Liver (tissue), 9 donors: ENCODE data around the gene KAZN. TPM values are rescaled to one million over a fixed set of nuclear protein-coding genes. Genes with fewer than 3 reads are reported as not detected.

Experiments used
- DNase-seq: peaks from one replicate; pipeline ENCODE4 v3.0.0-alpha.2; 2017; ENCODE audit warnings: low spot score
- H3K27ac ChIP-seq, 2 donors: one replicate each; pipeline ENCODE4 v1.7.0; 2013; ENCODE audit warnings: inconsistent platforms in 2 of 2, low read length in 2 of 2, control low read depth in 1 of 2, low read depth in 1 of 2, mild to moderate bottlenecking in 1 of 2
- H3K27me3 ChIP-seq, 4 donors: one replicate each; pipeline versions ENCODE4 v1.6.1 to v1.7.0; 2013; ENCODE audit warnings: low read length in 3 of 4, inconsistent platforms in 1 of 4, mild to moderate bottlenecking in 1 of 4, moderate library complexity in 1 of 4; ENCODE audit not compliant: control insufficient read depth in 4 of 4, insufficient read depth in 4 of 4
- H3K36me3 ChIP-seq, 4 donors: one replicate each; pipeline versions ENCODE4 v1.6.1 to v1.7.0; 2013; ENCODE audit warnings: low read length in 3 of 4, mild to moderate bottlenecking in 3 of 4, low read depth in 1 of 4, moderate library complexity in 1 of 4; ENCODE audit not compliant: control insufficient read depth in 4 of 4, insufficient read depth in 3 of 4
- H3K4me1 ChIP-seq, 4 donors: one replicate each; pipeline versions ENCODE4 v1.6.1 to v1.7.0; 2013; ENCODE audit warnings: low read length in 3 of 4, mild to moderate bottlenecking in 3 of 4, moderate library complexity in 1 of 4; ENCODE audit not compliant: control insufficient read depth in 4 of 4, insufficient read depth in 4 of 4
- H3K4me3 ChIP-seq, 3 donors: one replicate each; pipeline versions ENCODE4 v1.6.1 to v1.7.0; 2013; ENCODE audit warnings: low read length in 3 of 3, control low read depth in 1 of 3, low read depth in 1 of 3, mild to moderate bottlenecking in 1 of 3
- H3K9ac ChIP-seq, 2 donors: one replicate each; pipeline ENCODE4 v1.7.0; 2013; ENCODE audit warnings: low read length in 2 of 2, mild to moderate bottlenecking in 2 of 2, moderate library complexity in 2 of 2, control low read depth in 1 of 2, low read depth in 1 of 2
- H3K9me3 ChIP-seq, 4 donors: one replicate each; pipeline versions ENCODE4 v1.6.1 to v1.7.0; 2013; ENCODE audit warnings: low read length in 3 of 4; ENCODE audit not compliant: control insufficient read depth in 4 of 4
- CTCF ChIP-seq: fragments of 150-350 bp; IDR thresholded peaks from 2 replicates; pipeline ENCODE4 v1.5.1; 2017; ENCODE audit warnings: improper control_type of control experiment, low read depth, low read length; ENCODE audit not compliant: missing input control
- EGR1 ChIP-seq, 2 donors: IDR thresholded peaks; 2 replicates each; pipeline ENCODE4 v1.6.1; 2016 to 2018; ENCODE audit warnings: antibody characterized with exemption in 2 of 2, low read depth in 2 of 2
- FOXA2 ChIP-seq: IDR thresholded peaks from 2 replicates; pipeline ENCODE4 v1.6.1; 2016; ENCODE audit warnings: antibody characterized with exemption
- GABPA ChIP-seq, 2 donors: IDR thresholded peaks in 1 of 2; conservative IDR thresholded peaks in 1 of 2; 2 replicates each; pipeline ENCODE4 v1.6.1; 2016; ENCODE audit warnings: antibody characterized with exemption in 2 of 2, mild to moderate bottlenecking in 1 of 2, moderate library complexity in 1 of 2
- HNF4A ChIP-seq, 2 donors: conservative IDR thresholded peaks; 2 replicates each; pipeline ENCODE4 v1.6.1; 2016; ENCODE audit warnings: antibody characterized with exemption in 2 of 2, mild to moderate bottlenecking in 2 of 2
- NR2F2 ChIP-seq: IDR thresholded peaks from 2 replicates; pipeline ENCODE4 v1.6.1; 2016; ENCODE audit warnings: antibody characterized with exemption
- TAF1 ChIP-seq: conservative IDR thresholded peaks from 2 replicates; pipeline ENCODE4 v1.6.1; 2016; ENCODE audit warnings: antibody characterized with exemption, mild to moderate bottlenecking
- YY1 ChIP-seq: IDR thresholded peaks from 2 replicates; pipeline ENCODE4 v1.6.1; 2016; ENCODE audit warnings: antibody characterized with exemption, mild to moderate bottlenecking
- WGBS: extraction: QIAGEN DNeasy Blood & Tissue Kit; methylation state at CpG from one replicate; pipeline ENCODE4 v1.1.7; 2013; 5-methylcytosine and 5-hydroxymethylcytosine counted together
- polyA plus RNA-seq, 2 donors: library from polyadenylated mRNA; stranded (reverse) in 1 of 2; unstranded in 1 of 2; fragments of 200-250 nt in 1 of 2; fragments of >200 nt in 1 of 2; fragmentation: Nextera tagmentation in 1 of 2; extraction: Ambion mirVana in 1 of 2; gene quantifications; one replicate each; pipeline versions ENCODE4 v1.2.1 to v1.2.3, GENCODE V29; 2013 to 2015
- total RNA-seq, 2 donors: library from RNA; depleted of rRNA; stranded (reverse); fragments of >200 nt; gene quantifications; one replicate each; pipeline ENCODE4 v1.2.3, GENCODE V29; 2014
- TF ChIP-seq, protein P1 (sequence below): IDR thresholded peaks from 2 replicates; pipeline ENCODE4 v1.6.1; 2016; ENCODE audit warnings: antibody characterized with exemption
- TF ChIP-seq, protein P2 (sequence below): IDR thresholded peaks from 2 replicates; pipeline ENCODE4 v1.6.1; 2016; ENCODE audit warnings: antibody characterized with exemption, mild to moderate bottlenecking
- donor health status: healthy.
- donor health status: healthy.
- donor health status: healthy.
- donor health status: healthy.
- donor health status: healthy.

The KAZN gene
- total and polyA plus RNA-seq, 4 donors = 1.9 to 6.9 (median 2.4) TPM

DNA sequence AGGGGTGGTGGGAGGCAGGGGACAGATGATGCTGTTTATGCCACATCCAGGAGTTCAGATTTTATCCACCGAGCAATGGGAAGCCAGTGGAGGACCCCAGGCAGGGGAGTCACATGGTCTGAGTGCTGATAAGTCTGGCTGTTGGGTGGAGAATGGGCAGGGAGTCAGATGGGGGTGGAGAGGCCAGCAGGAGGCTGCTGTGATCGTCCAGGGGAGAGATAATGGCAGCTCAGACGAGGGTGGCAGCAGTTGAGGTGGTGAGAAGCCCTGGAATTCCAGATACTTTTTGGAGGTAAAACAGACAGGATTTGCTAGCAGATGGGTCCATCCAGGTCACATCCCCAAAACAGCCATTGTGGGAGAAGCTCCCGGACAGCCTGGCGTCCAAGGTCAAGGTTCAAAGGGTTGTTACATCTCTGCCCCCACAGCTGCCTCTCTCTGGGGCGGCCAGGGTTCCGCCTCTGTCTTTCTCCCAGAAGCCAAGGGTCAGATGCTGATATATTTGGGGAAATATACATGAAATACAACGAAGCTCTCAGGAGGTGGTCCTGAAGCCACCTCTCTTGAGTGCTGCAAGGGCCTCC lies 303.0 kb downstream of the KAZN start:
- DNase-seq = no peak
- Histone ChIP-seq H3K4me3 (no peak overlapping the region), H3K27me3 (peaks cover 0 to 2% (median 0%) of the 10 kb centered on the region in 4 donors), H3K9me3 (no peaks in the 10 kb centered on the region), H3K9ac (no peak overlapping the region), H3K36me3 (no peaks in the 10 kb centered on the region), H3K27ac (no peak overlapping the region), H3K4me1 (no peaks in the 10 kb centered on the region)
- TF ChIP-seq GABPA (IDR thresholded peaks at IDR 0.05 in 1 of 2, conservative IDR thresholded peaks at IDR 0.05 in 1 of 2) = no peak
- TF ChIP-seq FOXA2 = no peak
- TF ChIP-seq, protein P1, sequence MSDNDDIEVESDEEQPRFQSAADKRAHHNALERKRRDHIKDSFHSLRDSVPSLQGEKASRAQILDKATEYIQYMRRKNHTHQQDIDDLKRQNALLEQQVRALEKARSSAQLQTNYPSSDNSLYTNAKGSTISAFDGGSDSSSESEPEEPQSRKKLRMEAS = no peak
- no peak for TF ChIP-seq CTCF
- no peak for TF ChIP-seq YY1
- TF ChIP-seq, protein P2, sequence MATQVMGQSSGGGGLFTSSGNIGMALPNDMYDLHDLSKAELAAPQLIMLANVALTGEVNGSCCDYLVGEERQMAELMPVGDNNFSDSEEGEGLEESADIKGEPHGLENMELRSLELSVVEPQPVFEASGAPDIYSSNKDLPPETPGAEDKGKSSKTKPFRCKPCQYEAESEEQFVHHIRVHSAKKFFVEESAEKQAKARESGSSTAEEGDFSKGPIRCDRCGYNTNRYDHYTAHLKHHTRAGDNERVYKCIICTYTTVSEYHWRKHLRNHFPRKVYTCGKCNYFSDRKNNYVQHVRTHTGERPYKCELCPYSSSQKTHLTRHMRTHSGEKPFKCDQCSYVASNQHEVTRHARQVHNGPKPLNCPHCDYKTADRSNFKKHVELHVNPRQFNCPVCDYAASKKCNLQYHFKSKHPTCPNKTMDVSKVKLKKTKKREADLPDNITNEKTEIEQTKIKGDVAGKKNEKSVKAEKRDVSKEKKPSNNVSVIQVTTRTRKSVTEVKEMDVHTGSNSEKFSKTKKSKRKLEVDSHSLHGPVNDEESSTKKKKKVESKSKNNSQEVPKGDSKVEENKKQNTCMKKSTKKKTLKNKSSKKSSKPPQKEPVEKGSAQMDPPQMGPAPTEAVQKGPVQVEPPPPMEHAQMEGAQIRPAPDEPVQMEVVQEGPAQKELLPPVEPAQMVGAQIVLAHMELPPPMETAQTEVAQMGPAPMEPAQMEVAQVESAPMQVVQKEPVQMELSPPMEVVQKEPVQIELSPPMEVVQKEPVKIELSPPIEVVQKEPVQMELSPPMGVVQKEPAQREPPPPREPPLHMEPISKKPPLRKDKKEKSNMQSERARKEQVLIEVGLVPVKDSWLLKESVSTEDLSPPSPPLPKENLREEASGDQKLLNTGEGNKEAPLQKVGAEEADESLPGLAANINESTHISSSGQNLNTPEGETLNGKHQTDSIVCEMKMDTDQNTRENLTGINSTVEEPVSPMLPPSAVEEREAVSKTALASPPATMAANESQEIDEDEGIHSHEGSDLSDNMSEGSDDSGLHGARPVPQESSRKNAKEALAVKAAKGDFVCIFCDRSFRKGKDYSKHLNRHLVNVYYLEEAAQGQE = no peak
- 47% methylated on average over 8 of the region's 8 CpGs for WGBS

DNA sequence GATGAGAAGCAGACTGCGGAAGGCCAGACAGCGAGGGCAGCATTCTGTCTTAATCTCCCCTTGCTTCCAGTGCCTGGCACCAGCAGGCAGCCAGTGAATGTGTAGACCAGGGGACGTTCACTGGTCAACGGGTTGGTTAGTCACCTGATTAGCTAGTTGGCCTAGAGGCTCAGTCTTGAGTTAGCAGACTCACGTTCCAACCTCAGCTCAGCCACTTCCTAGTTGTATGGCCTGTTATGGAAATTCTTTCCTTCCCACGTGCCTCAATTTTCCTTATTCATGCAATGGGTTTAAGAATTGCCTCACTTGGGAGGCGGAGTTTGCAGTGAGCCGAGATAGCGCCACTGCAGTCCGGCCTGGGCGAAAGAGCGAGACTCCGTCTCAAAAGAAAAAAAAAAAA lies 305.4 kb downstream of the KAZN start:
- DNase-seq = no peak
- Histone ChIP-seq H3K9ac (no peak overlapping the region), H3K27me3 (peaks cover 0 to 2% (median 0%) of the 10 kb centered on the region in 4 donors), H3K4me3 (no peak overlapping the region), H3K4me1 (no peaks in the 10 kb centered on the region), H3K36me3 (no peaks in the 10 kb centered on the region), H3K27ac (no peak overlapping the region), H3K9me3 (no peaks in the 10 kb centered on the region)
- 91% methylated on average over 13 of the region's 13 CpGs for WGBS
- TF ChIP-seq CTCF (no peak), HNF4A (conservative IDR thresholded peaks at IDR 0.05) (no peak), EGR1 (IDR thresholded peaks at IDR 0.05; ENCODE audit: low read depth in 2 of 2) (no peak), TAF1 (no peak), YY1 (no peak), NR2F2 (no peak)
- TF ChIP-seq, protein P1 = no peak
